SH-SY5Y (cell line): Measurements from ENCODE around the gene ITPA.

Experiments
- GATA2 ChIP-seq: IDR thresholded peaks from 2 replicates; pipeline ENCODE4 v1.6.1; 2011; ENCODE audit warnings: mild to moderate bottlenecking, low read depth, low read length
- GATA3 ChIP-seq: IDR thresholded peaks from 2 replicates; pipeline ENCODE4 v1.6.1; 2011; ENCODE audit warnings: low read depth, mild to moderate bottlenecking, low read length, moderate library complexity

DNA sequence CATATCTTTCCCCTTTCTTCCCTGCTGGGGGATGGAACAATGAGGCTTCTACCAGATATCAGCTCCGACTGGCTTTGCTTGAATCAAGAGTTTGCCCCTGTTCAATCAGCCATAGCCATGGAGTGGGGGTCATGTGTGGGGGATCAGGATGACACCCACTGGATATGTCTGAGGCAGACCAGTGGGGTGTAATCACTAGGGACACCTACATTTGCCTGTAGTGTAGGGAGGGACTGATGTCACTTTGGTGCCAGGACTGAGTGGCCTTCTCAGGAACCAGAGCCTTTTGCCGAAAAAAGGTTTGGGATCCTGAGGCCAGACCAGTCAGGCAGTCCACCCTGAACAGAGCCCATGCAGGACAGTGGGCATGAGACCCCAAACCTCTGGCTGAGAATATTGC, 1.0 kb downstream of the ITPA start:
- TF ChIP-seq GATA2 (no peak), GATA3 (no peak)
